GM18858 (cell line): ENCODE results near the gene AHSA1.
"Not testable (repeated sequence)": the region's sequence is repeated elsewhere in the genome, so short reads cannot be mapped to it uniquely, and the experiment has no call there.

ENCODE experiments used
- ATAC-seq: cut with Tn5 transposase; IDR thresholded peaks from one replicate; pipeline ENCODE4 v1.9.1; 2021; ENCODE audit not compliant: unreplicated experiment

Gene AHSA1

GRCh38 chr14:77457522-77458248 lies at the start of gene AHSA1, which contains the start of gene VIPAS39:
AHSA1 (plus strand) TSS chr14:77458093; CDS start chr14:77458190, 97 bp downstream.
VIPAS39 (minus strand) TSS chr14:77457601; CDS start chr14:77454102, 3,499 bp downstream.
- peak; percentile 82 for ATAC-seq

GRCh38 chr14:77409131-77409533 lies 48.8 kb upstream of the AHSA1 start:
- ATAC-seq: no peak

GRCh38 chr14:77415403-77416030 lies 42.4 kb upstream of the AHSA1 start:
- ATAC-seq: not testable (repeated sequence)

DNA sequence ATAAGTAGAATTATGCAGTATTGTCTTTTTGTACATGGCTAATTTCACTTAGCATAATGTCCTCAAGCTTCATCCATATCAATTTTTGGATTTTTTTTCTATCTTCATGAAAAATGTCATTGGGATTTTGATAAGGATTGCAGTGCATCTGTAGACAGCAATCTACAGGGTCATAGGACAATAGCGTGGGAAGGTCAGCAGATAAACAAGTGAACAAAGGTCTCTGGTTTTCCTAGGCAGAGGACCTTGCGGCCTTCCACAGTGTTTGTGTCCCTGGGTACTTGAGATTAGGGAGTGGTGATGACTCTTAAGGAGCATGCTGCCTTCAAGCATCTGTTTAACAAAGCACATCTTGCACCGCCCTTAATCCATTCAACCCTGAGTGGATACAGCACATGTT lies 41.8 kb upstream of the AHSA1 start:
- ATAC-seq: not testable (repeated sequence)

DNA sequence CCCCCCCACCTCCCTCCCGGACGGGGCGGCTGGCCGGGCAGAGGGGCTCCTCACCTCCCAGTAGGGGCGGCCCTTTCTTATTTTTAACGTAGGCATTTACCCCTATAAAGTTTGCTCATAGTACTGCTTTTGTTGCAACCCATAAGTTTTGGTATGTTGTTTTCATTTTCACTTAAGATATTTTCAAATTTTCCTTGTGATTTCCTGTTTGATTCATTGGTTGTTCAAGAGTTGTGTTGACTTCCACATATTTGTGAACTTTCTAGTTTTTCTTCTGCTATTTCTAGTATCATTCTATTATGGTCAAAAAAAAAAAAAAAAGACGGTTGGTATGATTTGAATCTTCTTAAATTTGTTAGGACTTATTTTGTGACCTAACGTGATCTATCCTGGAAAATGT lies 41.1 kb upstream of the AHSA1 start:
- ATAC-seq: no peak

DNA sequence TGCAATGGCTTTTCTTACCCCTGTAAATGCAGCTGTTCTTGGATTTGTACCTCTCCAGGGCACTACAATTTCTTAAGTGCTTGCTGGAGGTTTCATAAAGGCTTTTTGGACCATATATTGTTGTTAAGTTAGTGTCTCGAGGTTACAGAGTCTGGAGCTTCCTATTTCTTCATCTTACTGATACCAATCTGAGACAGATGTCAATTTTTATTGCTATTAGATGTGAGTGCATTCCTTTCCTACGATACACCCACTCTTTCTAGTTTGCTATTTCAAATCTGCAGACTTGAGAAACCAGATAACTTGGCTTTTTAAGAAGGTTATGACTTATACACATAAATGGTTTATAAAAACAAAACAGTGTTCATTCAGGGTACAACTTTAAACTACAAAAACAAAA lies 36.7 kb upstream of the AHSA1 start:
- no peak for ATAC-seq

DNA sequence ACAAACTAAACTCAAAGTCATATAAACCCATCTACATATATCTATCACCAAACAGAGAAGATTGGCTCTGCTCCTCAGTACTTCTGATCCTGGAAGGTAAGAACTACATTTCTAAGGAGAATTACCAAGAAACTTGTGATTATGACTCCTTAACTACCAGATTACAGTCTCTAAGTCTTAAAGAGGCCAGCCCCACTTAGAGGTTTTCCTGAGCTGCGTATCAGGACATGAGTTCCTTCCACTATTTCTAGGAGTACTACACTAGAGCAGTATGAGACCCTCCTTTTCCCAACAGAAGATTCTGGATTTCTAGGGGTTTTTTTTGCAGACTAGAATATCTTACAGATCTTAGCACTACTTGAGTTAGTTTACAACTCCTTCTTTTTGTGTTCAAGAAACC lies 34.5 kb upstream of the AHSA1 start, which contains the start of gene NOXRED1:
NOXRED1 (minus strand) TSS at position 101 of the 400 bp plus-strand sequence. CDS start 634 bp downstream, outside the sequence.
- no peak for ATAC-seq

GRCh38 chr14:77424862-77425261 lies 33.0 kb upstream of the AHSA1 start:
- no peak for ATAC-seq

DNA sequence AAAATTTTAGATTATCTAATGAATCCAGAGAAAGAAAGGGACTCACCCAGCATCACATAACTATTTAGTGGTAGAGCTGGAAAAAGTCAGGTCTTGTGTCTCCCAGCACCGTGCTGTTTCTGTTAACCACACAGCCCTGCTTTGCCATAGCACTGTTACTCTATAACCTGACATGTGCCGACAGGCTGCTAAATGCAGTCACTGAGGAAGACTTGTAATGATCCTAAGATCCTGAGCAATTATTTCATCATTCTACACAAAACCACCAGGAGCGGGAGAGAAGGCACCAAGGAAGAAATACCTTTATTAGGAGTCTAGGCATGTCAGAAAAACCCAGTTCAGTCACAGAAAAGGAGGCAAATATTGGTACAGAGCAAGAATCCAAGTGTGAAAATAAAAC lies 31.5 kb upstream of the AHSA1 start:
- ATAC-seq: no peak

DNA sequence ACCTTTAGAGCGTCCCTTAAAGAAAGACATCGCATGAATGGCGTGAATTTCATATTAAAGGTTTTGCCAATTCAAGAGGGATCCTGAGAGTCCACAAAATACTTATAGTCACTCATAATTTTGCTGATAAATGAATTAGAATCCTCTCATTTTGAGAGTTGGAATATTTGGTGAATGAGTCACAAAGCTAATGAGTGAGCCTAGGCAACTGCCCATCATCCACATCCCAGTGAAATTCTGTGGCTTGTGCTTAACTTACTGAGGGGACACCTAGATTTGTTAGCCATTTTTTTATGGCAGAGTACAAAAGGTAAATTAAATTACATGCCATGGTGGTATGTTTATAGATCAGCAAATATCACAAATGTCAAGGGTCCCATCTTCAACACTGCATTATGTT lies 21.9 kb upstream of the AHSA1 start:
- ATAC-seq: no peak

- ATAC-seq: no peak
Observed at GRCh38 chr14:77438596-77438995, 19.3 kb upstream of the AHSA1 start.

GRCh38 chr14:77439861-77440260 lies 18.0 kb upstream of the AHSA1 start:
- no peak for ATAC-seq

DNA sequence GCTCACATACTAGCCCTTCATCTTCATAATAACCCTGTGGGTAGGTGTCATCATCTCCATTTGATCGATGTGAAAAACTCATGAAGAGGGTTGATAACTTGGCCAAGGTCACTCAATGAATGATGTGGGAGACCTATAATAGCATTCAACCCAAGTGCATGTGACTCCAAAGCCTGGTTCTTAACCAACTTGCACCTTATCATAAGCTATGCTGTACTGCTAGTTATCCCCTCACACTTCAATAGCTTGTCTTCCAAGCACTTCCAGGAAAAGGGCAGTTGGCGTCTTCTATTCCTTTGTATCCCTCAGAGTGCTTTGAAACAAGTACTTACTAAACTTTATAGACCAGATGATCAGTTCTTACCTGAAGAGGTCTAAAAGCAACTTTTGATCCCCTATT lies 15.7 kb upstream of the AHSA1 start:
- ATAC-seq: no peak

DNA sequence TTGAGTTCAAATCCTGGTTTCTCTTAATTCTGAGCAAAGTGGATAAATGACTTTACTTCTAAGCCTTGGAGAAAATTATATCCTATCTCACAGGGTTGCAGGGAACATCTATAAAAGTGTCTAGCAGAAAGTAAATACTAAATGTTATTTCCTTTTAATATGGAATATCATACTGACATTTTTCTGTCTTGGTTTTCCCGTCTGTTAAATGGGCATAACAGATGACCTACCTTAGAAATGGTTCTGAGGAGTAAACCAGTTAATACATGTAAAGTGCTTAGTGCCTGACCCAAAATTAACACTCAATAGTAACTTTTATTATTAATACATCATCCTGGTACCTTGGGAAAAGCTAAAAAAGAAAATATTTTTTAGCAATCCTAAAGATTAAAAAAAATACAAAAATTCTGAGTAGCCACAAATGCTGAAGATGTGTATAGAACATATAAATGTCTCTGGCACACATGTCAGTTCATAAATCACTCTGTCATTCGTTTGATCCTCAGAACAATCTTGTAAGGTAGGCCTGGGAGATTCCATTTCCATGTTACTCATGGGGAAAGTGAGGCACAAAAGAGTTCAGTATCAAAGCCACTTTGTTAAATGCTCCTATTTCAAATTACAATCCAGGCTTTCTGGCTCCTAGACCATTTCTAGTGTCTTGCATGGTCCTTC lies 1.8 kb upstream of the AHSA1 start:
- no peak for ATAC-seq

DNA sequence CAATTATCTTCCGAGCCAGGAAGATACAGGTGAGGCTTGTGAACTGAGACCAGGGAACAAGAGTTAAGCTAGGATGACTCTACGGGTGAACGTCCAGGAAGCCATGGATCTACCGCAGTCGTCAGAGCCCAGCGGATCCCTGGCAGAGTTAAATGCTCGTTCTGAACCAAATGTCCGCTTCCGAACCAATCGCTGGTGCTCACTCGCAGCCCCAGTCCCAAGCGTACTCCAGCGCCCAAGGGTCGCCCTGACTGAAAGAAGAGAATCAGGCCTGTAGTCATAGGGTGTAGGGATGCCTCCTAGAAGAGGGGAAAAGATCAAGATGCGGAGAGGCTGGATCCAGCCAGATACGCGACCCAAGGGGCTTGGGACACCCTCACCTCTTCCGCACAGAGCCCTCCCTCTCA lies 775 bp upstream of the AHSA1 start:
- no peak for ATAC-seq

GRCh38 chr14:77458249-77458950 lies 507 bp downstream of the AHSA1 start:
- ATAC-seq: peak; percentile 13

DNA sequence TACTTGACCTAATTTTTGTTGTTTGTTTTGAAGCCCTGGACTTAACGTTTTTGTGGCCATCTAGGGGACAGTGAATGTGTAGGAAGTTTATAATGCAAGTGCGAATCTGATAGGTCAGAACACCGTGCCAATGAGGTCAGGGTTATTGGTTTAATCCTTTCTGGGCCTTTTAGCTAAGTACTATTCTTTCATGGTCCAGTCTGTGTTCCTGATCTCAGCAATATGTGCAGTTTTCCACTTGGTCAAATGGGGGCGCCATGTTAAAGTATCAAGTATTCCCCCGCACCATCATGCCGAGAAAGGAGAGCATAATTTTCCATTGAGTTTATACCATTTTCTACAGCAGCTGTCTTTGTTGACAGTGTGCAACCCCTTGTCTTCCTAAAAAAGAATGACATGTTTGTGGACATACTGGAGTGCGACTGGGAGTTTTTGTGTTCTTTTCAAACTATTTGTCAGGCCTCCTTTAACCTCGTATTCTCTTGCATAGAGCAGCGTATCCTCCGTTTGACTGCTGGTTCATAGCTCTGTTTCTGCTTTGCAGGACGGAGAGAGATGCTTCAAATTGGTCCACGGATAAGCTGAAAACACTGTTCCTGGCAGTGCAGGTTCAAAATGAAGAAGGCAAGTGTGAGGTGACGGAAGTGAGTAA lies 1.3 kb downstream of the AHSA1 start:
- no peak for ATAC-seq

GRCh38 chr14:77467801-77468200 lies 9.9 kb downstream of the AHSA1 start:
- no peak for ATAC-seq

GRCh38 chr14:77469067-77469505 lies 11.2 kb downstream of the AHSA1 start:
- ATAC-seq: no peak

- ATAC-seq: no peak
Observed at GRCh38 chr14:77469539-77469938, 11.6 kb downstream of the AHSA1 start.
